ENCODE data around the gene EIF5AL1. TPM values are rescaled to one million over a fixed set of nuclear protein-coding genes. Genes with fewer than 3 reads are reported as not detected.

Gene EIF5AL1
- total and polyA plus RNA-seq, 4 donors = 0.05 to 2.1 (median 0.52) TPM

DNA sequence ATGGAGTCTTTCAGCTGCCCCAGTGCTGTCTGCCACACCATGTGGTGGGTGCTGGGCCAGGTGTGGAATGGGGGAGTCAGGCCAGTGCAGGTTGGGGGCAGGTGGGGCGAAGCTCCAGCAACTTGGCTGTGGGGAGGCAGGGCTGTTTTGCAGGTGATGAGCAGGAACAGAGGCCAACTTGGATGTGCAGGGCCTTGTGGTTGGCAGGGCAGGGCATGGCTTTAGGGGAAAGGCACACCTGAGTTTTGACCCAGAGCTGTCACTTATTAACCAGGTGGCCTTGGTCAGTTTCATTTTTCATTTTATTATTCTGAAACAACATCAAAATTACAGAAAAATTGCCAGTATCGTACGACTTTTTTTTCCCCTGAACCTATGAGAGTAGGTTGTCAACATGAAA is 48.9 kb downstream of the EIF5AL1 start:
- no peaks in the 10 kb centered on the region for H3K36me3 ChIP-seq (ENCODE audit: control insufficient read depth in 4 of 4, insufficient read depth in 3 of 4, low read depth in 1 of 4, low read length in 3 of 4)
- no peaks in the 10 kb centered on the region for H3K27me3 ChIP-seq (ENCODE audit: control insufficient read depth in 4 of 4, insufficient read depth in 4 of 4, low read length in 3 of 4)
- H3K4me1 ChIP-seq (ENCODE audit: control insufficient read depth in 4 of 4, insufficient read depth in 4 of 4, low read length in 3 of 4) = peaks cover 0 to 16% (median 8%) of the 10 kb centered on the region in 4 donors
- H3K4me3 ChIP-seq (ENCODE audit: low read depth in 1 of 3, low read length in 3 of 3) = no peak overlapping the region
- no peak overlapping the region for H3K9ac ChIP-seq (ENCODE audit: low read depth in 1 of 2, low read length in 2 of 2)
- no peaks in the 10 kb centered on the region for H3K9me3 ChIP-seq (ENCODE audit: control insufficient read depth in 4 of 4, low read length in 3 of 4)
- H3K27ac ChIP-seq (ENCODE audit: low read depth in 1 of 2, low read length in 2 of 2) = peak overlapping the region; percentile 46 to 64
- DNase-seq (ENCODE audit: low spot score) = no peak
- TF ChIP-seq, protein P1, sequence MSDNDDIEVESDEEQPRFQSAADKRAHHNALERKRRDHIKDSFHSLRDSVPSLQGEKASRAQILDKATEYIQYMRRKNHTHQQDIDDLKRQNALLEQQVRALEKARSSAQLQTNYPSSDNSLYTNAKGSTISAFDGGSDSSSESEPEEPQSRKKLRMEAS (IDR thresholded peaks at IDR 0.05) = no peak
- TF ChIP-seq HNF4A (conservative IDR thresholded peaks at IDR 0.05) (peak in 1 of 2 donors; percentile 32), FOXA2 (IDR thresholded peaks at IDR 0.05) (no peak), RAD21 (IDR thresholded peaks at IDR 0.05) (no peak), FOXA1 (IDR thresholded peaks at IDR 0.05) (no peak), RXRA (IDR thresholded peaks at IDR 0.05) (peak in 1 of 2 donors; percentile 58), SP1 (IDR thresholded peaks at IDR 0.05) (no peak), YY1 (IDR thresholded peaks at IDR 0.05) (no peak), EGR1 (IDR thresholded peaks at IDR 0.05; ENCODE audit: low read depth in 2 of 2) (no peak), NR2F2 (IDR thresholded peaks at IDR 0.05) (no peak)
- TF ChIP-seq, protein P2, sequence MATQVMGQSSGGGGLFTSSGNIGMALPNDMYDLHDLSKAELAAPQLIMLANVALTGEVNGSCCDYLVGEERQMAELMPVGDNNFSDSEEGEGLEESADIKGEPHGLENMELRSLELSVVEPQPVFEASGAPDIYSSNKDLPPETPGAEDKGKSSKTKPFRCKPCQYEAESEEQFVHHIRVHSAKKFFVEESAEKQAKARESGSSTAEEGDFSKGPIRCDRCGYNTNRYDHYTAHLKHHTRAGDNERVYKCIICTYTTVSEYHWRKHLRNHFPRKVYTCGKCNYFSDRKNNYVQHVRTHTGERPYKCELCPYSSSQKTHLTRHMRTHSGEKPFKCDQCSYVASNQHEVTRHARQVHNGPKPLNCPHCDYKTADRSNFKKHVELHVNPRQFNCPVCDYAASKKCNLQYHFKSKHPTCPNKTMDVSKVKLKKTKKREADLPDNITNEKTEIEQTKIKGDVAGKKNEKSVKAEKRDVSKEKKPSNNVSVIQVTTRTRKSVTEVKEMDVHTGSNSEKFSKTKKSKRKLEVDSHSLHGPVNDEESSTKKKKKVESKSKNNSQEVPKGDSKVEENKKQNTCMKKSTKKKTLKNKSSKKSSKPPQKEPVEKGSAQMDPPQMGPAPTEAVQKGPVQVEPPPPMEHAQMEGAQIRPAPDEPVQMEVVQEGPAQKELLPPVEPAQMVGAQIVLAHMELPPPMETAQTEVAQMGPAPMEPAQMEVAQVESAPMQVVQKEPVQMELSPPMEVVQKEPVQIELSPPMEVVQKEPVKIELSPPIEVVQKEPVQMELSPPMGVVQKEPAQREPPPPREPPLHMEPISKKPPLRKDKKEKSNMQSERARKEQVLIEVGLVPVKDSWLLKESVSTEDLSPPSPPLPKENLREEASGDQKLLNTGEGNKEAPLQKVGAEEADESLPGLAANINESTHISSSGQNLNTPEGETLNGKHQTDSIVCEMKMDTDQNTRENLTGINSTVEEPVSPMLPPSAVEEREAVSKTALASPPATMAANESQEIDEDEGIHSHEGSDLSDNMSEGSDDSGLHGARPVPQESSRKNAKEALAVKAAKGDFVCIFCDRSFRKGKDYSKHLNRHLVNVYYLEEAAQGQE (IDR thresholded peaks at IDR 0.05) = no peak
- TF ChIP-seq, protein P3, sequence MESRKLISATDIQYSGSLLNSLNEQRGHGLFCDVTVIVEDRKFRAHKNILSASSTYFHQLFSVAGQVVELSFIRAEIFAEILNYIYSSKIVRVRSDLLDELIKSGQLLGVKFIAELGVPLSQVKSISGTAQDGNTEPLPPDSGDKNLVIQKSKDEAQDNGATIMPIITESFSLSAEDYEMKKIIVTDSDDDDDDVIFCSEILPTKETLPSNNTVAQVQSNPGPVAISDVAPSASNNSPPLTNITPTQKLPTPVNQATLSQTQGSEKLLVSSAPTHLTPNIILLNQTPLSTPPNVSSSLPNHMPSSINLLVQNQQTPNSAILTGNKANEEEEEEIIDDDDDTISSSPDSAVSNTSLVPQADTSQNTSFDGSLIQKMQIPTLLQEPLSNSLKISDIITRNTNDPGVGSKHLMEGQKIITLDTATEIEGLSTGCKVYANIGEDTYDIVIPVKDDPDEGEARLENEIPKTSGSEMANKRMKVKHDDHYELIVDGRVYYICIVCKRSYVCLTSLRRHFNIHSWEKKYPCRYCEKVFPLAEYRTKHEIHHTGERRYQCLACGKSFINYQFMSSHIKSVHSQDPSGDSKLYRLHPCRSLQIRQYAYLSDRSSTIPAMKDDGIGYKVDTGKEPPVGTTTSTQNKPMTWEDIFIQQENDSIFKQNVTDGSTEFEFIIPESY (IDR thresholded peaks at IDR 0.05) = no peak
- TF ChIP-seq, protein P4, sequence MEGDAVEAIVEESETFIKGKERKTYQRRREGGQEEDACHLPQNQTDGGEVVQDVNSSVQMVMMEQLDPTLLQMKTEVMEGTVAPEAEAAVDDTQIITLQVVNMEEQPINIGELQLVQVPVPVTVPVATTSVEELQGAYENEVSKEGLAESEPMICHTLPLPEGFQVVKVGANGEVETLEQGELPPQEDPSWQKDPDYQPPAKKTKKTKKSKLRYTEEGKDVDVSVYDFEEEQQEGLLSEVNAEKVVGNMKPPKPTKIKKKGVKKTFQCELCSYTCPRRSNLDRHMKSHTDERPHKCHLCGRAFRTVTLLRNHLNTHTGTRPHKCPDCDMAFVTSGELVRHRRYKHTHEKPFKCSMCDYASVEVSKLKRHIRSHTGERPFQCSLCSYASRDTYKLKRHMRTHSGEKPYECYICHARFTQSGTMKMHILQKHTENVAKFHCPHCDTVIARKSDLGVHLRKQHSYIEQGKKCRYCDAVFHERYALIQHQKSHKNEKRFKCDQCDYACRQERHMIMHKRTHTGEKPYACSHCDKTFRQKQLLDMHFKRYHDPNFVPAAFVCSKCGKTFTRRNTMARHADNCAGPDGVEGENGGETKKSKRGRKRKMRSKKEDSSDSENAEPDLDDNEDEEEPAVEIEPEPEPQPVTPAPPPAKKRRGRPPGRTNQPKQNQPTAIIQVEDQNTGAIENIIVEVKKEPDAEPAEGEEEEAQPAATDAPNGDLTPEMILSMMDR (IDR thresholded peaks at IDR 0.05; ENCODE audit: low read depth, low read length, missing input control) = no peak
- 36% methylated on average over 3 of the region's 3 CpGs for WGBS

DNA sequence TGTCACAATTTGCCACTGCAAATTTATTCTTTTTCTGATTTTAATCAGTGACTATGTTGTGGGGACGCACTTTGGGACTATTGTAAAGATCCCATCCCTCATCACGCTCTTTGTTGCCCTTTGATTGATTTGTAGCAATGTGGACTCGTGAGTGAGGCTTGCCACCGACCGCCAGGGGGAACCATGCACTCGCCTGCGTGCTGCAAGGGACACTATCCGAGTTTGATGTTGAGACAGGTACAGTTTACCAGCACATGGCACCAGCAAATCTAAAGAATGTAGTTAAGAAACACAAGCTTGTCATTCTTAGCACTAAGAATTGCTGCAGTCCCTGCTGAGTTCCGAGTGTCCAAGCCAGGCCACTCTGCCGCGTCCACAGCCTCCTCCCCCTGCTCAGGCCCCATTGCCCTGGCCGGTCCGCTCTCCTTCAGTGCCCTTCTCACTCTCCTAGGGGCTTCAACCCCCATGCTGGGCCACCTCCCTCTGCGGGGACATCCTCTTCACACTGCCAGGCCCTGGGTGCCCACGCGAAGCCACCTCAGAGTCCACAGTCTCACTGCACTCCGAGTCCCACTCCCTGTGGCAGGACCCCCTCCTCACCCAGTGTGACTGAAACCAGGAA is 49.9 kb downstream of the EIF5AL1 start:
- Histone ChIP-seq H3K9ac (ENCODE audit: low read depth in 1 of 2, low read length in 2 of 2) (no peak overlapping the region), H3K36me3 (ENCODE audit: control insufficient read depth in 4 of 4, insufficient read depth in 3 of 4, low read depth in 1 of 4, low read length in 3 of 4) (no peaks in the 10 kb centered on the region), H3K9me3 (ENCODE audit: control insufficient read depth in 4 of 4, low read length in 3 of 4) (no peaks in the 10 kb centered on the region), H3K27ac (ENCODE audit: low read depth in 1 of 2, low read length in 2 of 2) (no peak overlapping the region), H3K4me1 (ENCODE audit: control insufficient read depth in 4 of 4, insufficient read depth in 4 of 4, low read length in 3 of 4) (peaks cover 0 to 16% (median 8%) of the 10 kb centered on the region in 4 donors), H3K4me3 (ENCODE audit: low read depth in 1 of 3, low read length in 3 of 3) (no peak overlapping the region), H3K27me3 (ENCODE audit: control insufficient read depth in 4 of 4, insufficient read depth in 4 of 4, low read length in 3 of 4) (no peaks in the 10 kb centered on the region)
- DNase-seq (ENCODE audit: low spot score) = peak; percentile 68
- TF ChIP-seq EGR1 (IDR thresholded peaks at IDR 0.05; ENCODE audit: low read depth in 2 of 2) (no peak), TAF1 (conservative IDR thresholded peaks at IDR 0.05) (no peak), YY1 (IDR thresholded peaks at IDR 0.05) (peak; percentile 26), HNF4G (IDR thresholded peaks at IDR 0.05) (no peak), HNF4A (conservative IDR thresholded peaks at IDR 0.05) (peak; percentile 26 to 29), NR2F2 (IDR thresholded peaks at IDR 0.05) (no peak), RAD21 (IDR thresholded peaks at IDR 0.05) (peak; percentile 94 to 95), RXRA (IDR thresholded peaks at IDR 0.05) (peak in 1 of 2 donors; percentile 9)
- TF ChIP-seq, protein P4 (IDR thresholded peaks at IDR 0.05; ENCODE audit: low read depth, low read length, missing input control) = peak; percentile 86
- TF ChIP-seq, protein P1 (IDR thresholded peaks at IDR 0.05) = peak; percentile 33
- 19% methylated on average over 17 of the region's 17 CpGs for WGBS

Measured in liver (tissue), 9 donors.